Epithelial cell of proximal tubule (primary cell): ENCODE measurements around the gene PROKR1. TPM values are rescaled to one million over a fixed set of nuclear protein-coding genes. Genes with fewer than 3 reads are reported as not detected.
"Not testable (repeated sequence)": the region's sequence is repeated elsewhere in the genome, so short reads cannot be mapped to it uniquely, and the experiment has no call there.

ENCODE experiments used
- DNase-seq: peaks from one replicate; pipeline ENCODE4 v3.0.0-alpha.2; 2011; ENCODE audit warnings: low read depth
- H3K4me3 ChIP-seq: 2 replicates; pipeline ENCODE4 v1.5.1; 2011; ENCODE audit warnings: low read depth, mild to moderate bottlenecking, low read length
- CTCF ChIP-seq: conservative IDR thresholded peaks from 2 replicates; pipeline ENCODE4 v1.5.1; 2012; ENCODE audit warnings: low read depth, mild to moderate bottlenecking, low read length
- total RNA-seq: library from RNA; depleted of rRNA; stranded (reverse); fragments of >200 nt; gene quantifications from 2 replicates; pipeline ENCODE4 v1.2.3, GENCODE V29; 2015

The PROKR1 gene
- 0.14 TPM in 1 of 2 replicates, not detected in the other for total RNA-seq

GRCh38 chr2:68643011-68643873, at the start of gene PROKR1:
PROKR1 (plus strand) TSS chr2:68643579; CDS start chr2:68645822, 2,243 bp downstream.
- peak within 1 kb of the TSS; percentile 45 for H3K4me3 ChIP-seq
- no peak for TF ChIP-seq CTCF
- no peak for DNase-seq

- DNase-seq: no peak
- no peak for TF ChIP-seq CTCF
- H3K4me3 ChIP-seq: no peak overlapping the region
Observed at GRCh38 chr2:68594041-68594440, 49.3 kb upstream of the PROKR1 start.

GRCh38 chr2:68594674-68595492, 48.5 kb upstream of the PROKR1 start:
- peak overlapping the region; percentile 13 for H3K4me3 ChIP-seq
- TF ChIP-seq CTCF: peak; percentile 92
- DNase-seq: peak; percentile 38

- H3K4me3 ChIP-seq, DNase-seq: not testable (repeated sequence)
Observed at GRCh38 chr2:68595493-68595785, 47.9 kb upstream of the PROKR1 start.

GRCh38 chr2:68600495-68600894, 42.9 kb upstream of the PROKR1 start:
- H3K4me3 ChIP-seq, DNase-seq: not testable (repeated sequence)

- DNase-seq: no peak
- no peak overlapping the region for H3K4me3 ChIP-seq
- TF ChIP-seq CTCF: no peak
Observed at GRCh38 chr2:68603059-68603458, 40.3 kb upstream of the PROKR1 start.

GRCh38 chr2:68604077-68604476, 39.3 kb upstream of the PROKR1 start:
- TF ChIP-seq CTCF: no peak
- DNase-seq: no peak
- H3K4me3 ChIP-seq: no peak overlapping the region
